GM12878 (cell line): Measurements from ENCODE around the gene INHA. TPM values are rescaled to one million over a fixed set of nuclear protein-coding genes. Genes with fewer than 3 reads are reported as not detected.

Experiments used
- ATAC-seq: fragments of 200-7000 bp; cut with Tn5 transposase; 3 replicates; pipeline ENCODE4 v1.9.1; 2020; ENCODE audit warnings: mild to moderate bottlenecking, moderate library complexity
- BruUV-seq: library from RNA; stranded (reverse); fragments of 400-500 nt; replicated peaks from 2 replicates; lab custom pipeline; 2021; lab: Mats Ljungman, UMichigan
- CTCF ChIA-PET: fragments of 300-600 bp; sonication (Branson Sonifier 250); formaldehyde crosslinking; extraction: SDS; loops from one replicate; lab custom pipeline; 2021; ENCODE audit warnings: inconsistent platforms; lab: Yijun Ruan, JAX
- POLR2A ChIA-PET: fragments of 350-600 bp; formaldehyde crosslinking; extraction: SDS; loops from one replicate; lab custom pipeline; 2021; ENCODE audit warnings: inconsistent platforms; lab: Charles Lee
- RAD21 ChIA-PET: fragments of 300-600 bp; sonication (Branson Sonifier 250); formaldehyde crosslinking; loops from one replicate; lab custom pipeline; 2023; ENCODE audit warnings: antibody characterized with exemption; ENCODE audit not compliant: unreplicated experiment; lab: Charles Lee
- SMC1A ChIA-PET: fragments of 300-600 bp; sonication (Branson Sonifier 250); formaldehyde crosslinking; loops from one replicate; lab custom pipeline; 2023; ENCODE audit not compliant: unreplicated experiment, uncharacterized antibody; lab: Charles Lee
- DNase-seq: peaks from one replicate; pipeline ENCODE4 v3.0.0-alpha.2; 2011; ENCODE audit warnings: low read depth, low spot score
- FAIRE-seq: peaks from 3 replicates; lab custom pipeline; 2011; peaks lifted over from hg19 to GRCh38; lab: Jason Lieb, UNC
- H2AFZ ChIP-seq: 2 replicates; pipeline ENCODE4 v1.6.0; 2011; ENCODE audit warnings: low read depth, low read length, control low read depth; ENCODE audit not compliant: control insufficient read depth
- H3K27ac ChIP-seq: 2 replicates; pipeline ENCODE4 v1.5.1; 2011; ENCODE audit warnings: control low read depth; ENCODE audit not compliant: control insufficient read depth, insufficient read depth
- H3K27me3 ChIP-seq, 2 experiments: replicated peaks in 1 of 2; 2 replicates each; pipeline versions ENCODE4 v1.6.0 to v1.6.1; 2011; ENCODE audit warnings: low read length in 1 of 2; ENCODE audit not compliant: control insufficient read depth in 2 of 2, insufficient read depth in 2 of 2
- H3K36me3 ChIP-seq, 2 experiments: 2 replicates each; pipeline ENCODE4 v1.5.1; 2011; ENCODE audit warnings: low read length in 1 of 2; ENCODE audit not compliant: control insufficient read depth in 2 of 2, insufficient read depth in 2 of 2
- H3K4me1 ChIP-seq: 2 replicates; pipeline ENCODE4 v1.6.1; 2011; ENCODE audit warnings: mild to moderate bottlenecking, low read length, moderate library complexity, mixed read lengths; ENCODE audit not compliant: control insufficient read depth, insufficient read depth
- H3K4me2 ChIP-seq: 2 replicates; pipeline ENCODE4 v1.6.0; 2011; ENCODE audit warnings: control low read depth; ENCODE audit not compliant: control insufficient read depth, insufficient read depth
- H3K4me3 ChIP-seq: fragments of 200-600 bp; sonication (generic); 2 replicates; pipeline ENCODE4 v1.5.1; 2016
- H3K79me2 ChIP-seq: 2 replicates; pipeline ENCODE4 v1.6.0; 2011; ENCODE audit warnings: low read length; ENCODE audit not compliant: control insufficient read depth, insufficient read depth
- H3K9ac ChIP-seq: 2 replicates; pipeline ENCODE4 v1.8.0; 2011; ENCODE audit warnings: low read length, control low read depth, mixed read lengths; ENCODE audit not compliant: control insufficient read depth, insufficient read depth
- H3K9me3 ChIP-seq: replicated peaks from 3 replicates; pipeline ENCODE4 v1.5.1; 2011; ENCODE audit warnings: mild to moderate bottlenecking, low read length; ENCODE audit not compliant: control insufficient read depth, insufficient read depth
- H4K20me1 ChIP-seq: 2 replicates; pipeline ENCODE4 v1.6.0; 2011; ENCODE audit not compliant: control insufficient read depth, insufficient read depth
- CEBPZ ChIP-seq: fragments of 150-350 bp; IDR thresholded peaks from 2 replicates; pipeline ENCODE4 v1.6.1; 2016; ENCODE audit warnings: low read depth, low read length
- EZH2 ChIP-seq: IDR thresholded peaks from 2 replicates; pipeline ENCODE4 v1.6.1; 2012; ENCODE audit warnings: low read depth, mild to moderate bottlenecking, control low read depth, inconsistent platforms, low read length, borderline replicate concordance; ENCODE audit not compliant: control insufficient read depth
- GATAD2B ChIP-seq: fragments of 450-650 bp; conservative IDR thresholded peaks from 2 replicates; pipeline ENCODE4 v1.6.1; 2017; ENCODE audit warnings: low read depth, mild to moderate bottlenecking, moderate library complexity
- IRF4 ChIP-seq: IDR thresholded peaks from 2 replicates; pipeline ENCODE4 v1.6.1; 2011; ENCODE audit warnings: low read depth, low read length
- POLR2AphosphoS5 ChIP-seq: IDR thresholded peaks from 2 replicates; pipeline ENCODE4 v1.6.1; 2011; ENCODE audit warnings: mild to moderate bottlenecking, low read length, inconsistent platforms
- RUNX3 ChIP-seq: IDR thresholded peaks from 2 replicates; pipeline ENCODE4 v1.6.1; 2012; ENCODE audit warnings: low read length, inconsistent platforms
- TCF3 ChIP-seq: IDR thresholded peaks from 2 replicates; pipeline ENCODE4 v1.6.1; 2012; ENCODE audit warnings: low read depth, mild to moderate bottlenecking, low read length, borderline replicate concordance; ENCODE audit not compliant: insufficient read depth
- YY1 ChIP-seq: IDR thresholded peaks from 2 replicates; pipeline ENCODE4 v1.6.1; 2011; ENCODE audit warnings: low read depth, mild to moderate bottlenecking, low read length
- WGBS: methylation state at CpG from one replicate; pipeline ENCODE4 v1.1.6; 2016; ENCODE audit warnings: low lambda C conversion rate; ENCODE audit not compliant: insufficient replicate concordance, insufficient coverage; ENCODE audit errors: missing lambda C conversion rate; 5-methylcytosine and 5-hydroxymethylcytosine counted together
- in situ Hi-C: fragments of 300-500 bp; cut with MboI; formaldehyde crosslinking; loops from 9 replicates; pipeline ENCODE4 v1.14.3; 2018; ENCODE audit warnings: mixed read lengths
- intact Hi-C: fragments of 100-400 bp; cut with micrococcal nuclease; formaldehyde crosslinking; loops from one replicate; pipeline ENCODE4 v1.14.2; 2022; ENCODE audit not compliant: unreplicated experiment
- polyA plus RNA-seq, 11 experiments: library from polyadenylated mRNA; depleted of rRNA in 4 of 11; unstranded in 6 of 11; stranded (reverse) in 5 of 11; fragments of >200 nt; fragmentation: Nextera tagmentation in 4 of 11; fragmentation: Illumina TruSeq in 1 of 11; extraction: Ambion mirVana in 4 of 11; extraction: Trizol in 1 of 11; gene quantifications; 1 replicate in 1 of 11; 2 replicates in 10 of 11; pipeline versions ENCODE4 v1.2.1 to v1.2.3, GENCODE V29; 2011 to 2016; ENCODE audit warnings: inconsistent platforms in 2 of 11, missing spikeins in 2 of 11, low read depth in 1 of 11
- total RNA-seq, 4 experiments: library from RNA; depleted of rRNA in 3 of 4; stranded (reverse); fragments of >200 nt in 3 of 4; fragmentation: Illumina TruSeq in 1 of 4; extraction: Trizol in 1 of 4; gene quantifications; 2 replicates each; pipeline versions ENCODE4 v1.2.1 to v1.2.3, GENCODE V29; 2013 to 2021

The INHA gene
- total and polyA plus RNA-seq, 10 of the 15 experiments (the other 5 are each of a cell fraction or from before 2014, with no cell fraction given), result not detected

DNA sequence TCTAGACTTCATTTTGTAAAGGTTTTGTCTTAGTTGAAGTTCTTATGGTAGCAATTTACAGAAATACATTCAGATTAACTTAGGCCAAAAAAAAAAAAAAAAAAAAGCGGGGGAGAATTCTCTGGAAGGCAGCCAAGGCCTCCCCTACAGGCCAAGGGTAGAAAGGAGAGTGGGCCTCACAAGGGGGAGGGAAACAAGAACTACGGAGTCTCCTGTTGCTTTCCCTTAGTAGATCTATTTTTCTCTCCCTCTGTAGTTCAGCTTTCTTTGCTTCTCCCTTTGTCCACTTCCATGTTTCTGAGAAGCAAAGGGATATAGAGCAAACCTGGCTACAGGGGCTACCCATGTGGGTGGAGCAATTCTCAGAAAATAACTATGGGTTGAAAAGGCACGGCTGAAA lies 23.1 kb downstream of the INHA start:
- no peaks in the 10 kb centered on the region for H3K9me3 ChIP-seq
- H3K4me1 ChIP-seq, result 0 out of 2 replicates have a peak, but pooled peaks cover 8% of the 10 kb centered on the region
- in situ Hi-C loops (no loop called here), intact Hi-C loops (loop anchor here (5.0 kb wide), 1 partner anchor 318 kb away; the partner anchor contains the start of gene DNAJB2)
- ChIA-PET SMC1A (no interaction called here), POLR2A (interaction anchor here (0.7 kb wide), 3 partner anchors 12 to 63 kb away, joined by 4 to 6 read pairs (median 5); no protein-coding TSS in a partner anchor)
- H2AFZ ChIP-seq, result no peak overlapping the region
- H3K36me3 ChIP-seq, result no peaks in the 10 kb centered on the region
- H3K27me3 ChIP-seq, result no peaks in the 10 kb centered on the region; a peak in 1 of 4 replicates
- no peaks in the 10 kb centered on the region for H3K79me2 ChIP-seq
- no peak for DNase-seq
- TF ChIP-seq EZH2, result no peak
- TF ChIP-seq GATAD2B, result no peak
- TF ChIP-seq RUNX3, result no peak
- TF ChIP-seq POLR2AphosphoS5, result no peak
- no peak for TF ChIP-seq YY1
- no peak for TF ChIP-seq IRF4
- no peak for TF ChIP-seq TCF3
- no peak for TF ChIP-seq CEBPZ
- TF ChIP-seq, all 136 proteins: peak for 0
- Histone ChIP-seq H3K4me3 (no peak overlapping the region), H3K27ac (no peak overlapping the region), H4K20me1 (no peaks in the 10 kb centered on the region), H3K9ac (no peak overlapping the region), H3K4me2 (no peak overlapping the region)
- ChIA-PET RAD21 (no interaction called here), CTCF (interaction anchor here (0.8 to 1.2 kb wide), 2 partner anchors 35 to 54 kb away, joined by 3 to 5 read pairs; no protein-coding TSS in a partner anchor)
- ATAC-seq (no peak), FAIRE-seq (no peak)
- BruUV-seq, result no TSS peak
- 50% methylated on average over 2 of the region's 3 CpGs for WGBS
